Stimulated activated CD4-positive, alpha-beta T cell treated with anti-CD3 and anti-CD28 coated beads, TNF-alpha, amount 100 ng/mL, for 48 hours (primary cell): ENCODE data around the gene BNIP3.
A peak's percentile ranks its signal among the peaks of the same experiment; 100 is the strongest.
"Not testable (repeated sequence)": the region's sequence is repeated elsewhere in the genome, so short reads cannot be mapped to it uniquely, and the experiment has no call there.

Source experiments
- DNase-seq, 3 donors: peaks; one replicate each; pipeline ENCODE4 v3.0.0-alpha.2; 2020; ENCODE audit warnings: low read depth in 3 of 3

The BNIP3 gene

DNA sequence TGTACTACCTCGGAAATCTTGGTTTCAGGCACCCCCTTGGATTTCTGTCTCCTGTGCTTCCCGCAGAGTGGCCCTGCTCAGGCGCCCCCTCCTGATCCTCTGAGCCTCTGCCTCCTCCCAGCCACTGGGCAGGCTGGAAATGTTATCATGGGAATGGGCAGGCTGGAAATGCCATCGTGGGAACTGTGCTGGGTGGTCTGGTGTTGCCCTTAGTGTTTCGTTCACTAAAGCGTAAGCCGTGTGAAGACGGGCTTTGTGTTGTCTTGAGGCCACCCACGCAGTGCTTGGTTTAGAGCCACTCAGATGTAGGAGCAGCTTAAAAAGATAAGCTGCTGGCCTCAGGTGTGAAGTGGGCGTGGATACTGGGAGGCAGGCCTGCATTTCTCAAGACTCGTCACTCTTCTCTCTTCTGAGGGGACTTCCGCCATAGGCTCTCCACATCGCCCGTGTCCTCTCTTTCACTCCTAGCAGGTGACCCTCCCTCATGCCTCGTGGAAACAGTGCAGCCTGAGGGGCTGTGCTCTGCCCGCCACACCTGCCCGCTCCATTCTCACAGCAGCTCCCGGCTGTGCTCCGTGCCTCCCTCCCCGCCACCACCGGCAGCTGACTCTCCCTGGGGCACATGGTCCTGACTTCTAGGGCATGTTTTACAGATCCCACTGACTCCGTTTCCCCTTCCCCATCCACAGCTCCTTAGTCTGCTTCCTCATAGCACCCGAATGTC lies 52.4 kb downstream of the BNIP3 start:
- no peak for DNase-seq

DNA sequence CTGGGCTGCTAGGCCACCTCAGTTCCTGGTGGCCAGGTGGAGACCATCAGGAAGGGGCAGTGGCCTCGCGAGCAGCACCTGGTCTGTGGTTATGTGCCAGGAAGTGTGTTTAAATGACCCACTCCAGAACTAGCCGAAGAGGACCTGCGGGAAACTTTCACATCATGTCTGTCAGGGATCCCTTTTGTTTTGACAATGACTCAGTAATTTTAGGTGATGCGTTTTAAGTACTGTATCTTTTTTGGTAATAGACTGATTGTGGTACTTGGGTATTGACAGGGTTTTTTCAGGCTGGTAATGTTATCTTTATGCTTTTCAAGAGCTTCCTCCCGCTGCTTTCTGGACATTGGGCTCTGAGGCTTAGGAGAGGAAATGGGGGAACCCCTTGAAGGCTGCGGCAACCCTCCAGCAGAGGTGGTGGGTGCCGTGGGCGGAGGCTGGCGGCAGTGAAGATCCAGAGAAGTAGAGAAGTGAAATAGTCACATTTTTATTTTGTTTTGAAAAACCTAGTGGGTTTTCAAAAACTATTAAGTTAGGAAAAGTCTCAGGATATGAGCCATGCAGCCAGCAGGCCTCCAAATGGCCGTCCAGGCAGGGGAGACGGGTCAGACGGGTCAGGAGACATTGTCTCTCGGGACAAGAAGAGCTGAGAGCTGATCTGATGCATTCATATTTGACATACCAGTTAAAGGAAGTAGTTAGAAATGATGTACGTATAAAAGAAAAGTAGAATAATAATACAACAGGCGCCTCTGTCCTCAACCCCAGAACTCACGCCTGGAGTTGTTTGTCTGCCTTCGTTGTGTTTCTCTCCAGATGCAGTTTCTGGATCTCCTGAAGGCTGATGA lies 53.3 kb downstream of the BNIP3 start:
- DNase-seq: peak; percentile 29 to 41 (median 31)

DNA sequence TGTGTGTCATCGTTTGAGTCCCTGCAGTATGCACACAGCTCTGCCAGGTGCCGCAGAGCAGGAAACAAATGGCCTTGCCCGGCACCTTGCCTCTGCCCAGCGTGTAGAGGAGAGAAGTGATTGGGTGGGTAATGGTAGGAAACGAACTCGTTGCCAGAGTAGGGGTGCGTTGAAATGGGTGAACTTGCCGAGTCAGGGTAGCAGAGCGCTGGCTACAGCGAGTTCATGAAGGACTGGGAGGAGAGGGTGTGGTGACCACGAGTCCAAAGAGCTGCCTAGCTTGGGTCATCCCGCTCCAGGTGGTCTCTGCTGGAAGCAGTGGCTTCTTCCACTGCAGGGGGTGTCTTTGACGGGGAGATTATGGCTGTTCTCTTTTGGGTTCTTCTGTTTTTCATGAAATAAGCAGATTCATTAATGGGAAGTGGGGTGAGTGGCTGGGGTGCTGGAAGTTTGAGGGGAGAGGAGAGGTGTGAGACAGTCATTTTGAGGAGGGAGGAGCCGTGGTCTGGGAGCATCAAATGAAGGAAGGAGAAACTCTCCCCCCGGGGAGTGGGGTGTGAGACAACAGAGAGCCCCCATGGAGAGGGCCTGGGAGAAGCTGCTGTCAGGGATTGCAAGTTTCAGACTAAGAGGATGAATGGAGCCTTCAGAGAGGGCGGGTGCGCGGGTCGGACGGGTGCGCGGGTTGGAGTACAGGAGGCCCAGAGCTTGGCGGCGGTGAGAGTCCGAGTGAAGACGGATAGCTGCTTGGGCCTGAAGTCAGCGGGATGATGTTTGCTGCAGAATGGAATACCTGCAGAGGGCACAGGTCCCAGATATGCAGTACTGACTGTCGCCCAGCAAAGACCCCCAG lies 54.8 kb downstream of the BNIP3 start:
- DNase-seq: no peak

GRCh38 chr10:131926253-131926652 lies 55.5 kb downstream of the BNIP3 start:
- DNase-seq: no peak

GRCh38 chr10:131925716-131926115 lies 56.0 kb downstream of the BNIP3 start:
- no peak for DNase-seq

DNA sequence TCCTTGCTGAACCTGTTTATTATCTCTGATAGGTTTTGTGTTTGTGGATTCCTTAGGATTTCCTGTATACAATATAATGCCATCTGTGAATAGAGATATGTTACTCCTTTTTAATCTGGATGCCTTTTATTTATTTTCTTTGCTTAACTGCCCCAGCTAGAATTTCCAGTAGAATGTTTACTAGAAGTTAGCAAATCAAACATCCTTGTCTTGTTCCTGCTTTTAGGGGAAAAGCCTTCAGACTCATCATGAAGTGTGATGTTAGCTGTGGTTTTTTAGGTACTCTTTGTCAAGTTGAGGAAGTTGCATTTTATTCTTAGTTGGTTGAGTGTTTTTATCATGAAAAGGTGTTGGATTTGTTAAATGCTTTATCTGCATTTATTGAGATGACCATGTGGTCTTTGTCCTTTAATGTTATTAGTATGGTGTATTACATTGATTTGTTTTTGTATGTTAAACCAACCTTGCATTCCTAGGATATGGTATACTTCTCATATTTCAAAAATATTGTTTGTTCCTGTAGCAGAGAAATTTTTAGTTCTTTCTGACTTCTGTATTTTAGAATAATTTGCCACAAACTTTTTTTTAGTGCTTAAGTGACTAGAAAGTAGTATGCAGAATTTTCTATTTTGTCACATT lies 56.6 kb downstream of the BNIP3 start:
- DNase-seq: no peak

- DNase-seq: no peak
These were observed 58.5 kb downstream of the BNIP3 start for GRCh38 chr10:131923038-131923756.

DNA sequence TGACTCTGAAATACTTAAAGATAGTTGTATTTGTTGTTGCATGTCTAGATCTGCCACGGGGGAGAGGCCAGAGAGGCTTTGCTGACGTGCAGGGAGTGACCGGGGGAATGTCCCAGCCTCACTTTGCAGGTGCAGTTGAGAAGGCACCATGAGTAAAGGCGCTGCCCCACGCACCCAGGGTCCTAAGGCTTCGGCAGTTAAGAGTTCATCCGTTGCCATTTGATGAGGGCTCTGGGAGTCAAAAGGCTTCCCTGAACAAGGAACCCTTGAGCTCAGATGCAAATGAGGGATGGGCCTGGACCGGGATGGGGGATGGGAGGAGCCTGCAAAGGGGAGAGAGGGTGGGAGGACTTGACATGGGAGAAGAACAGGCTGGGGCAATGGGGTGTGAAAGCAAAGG lies 60.5 kb downstream of the BNIP3 start:
- DNase-seq: no peak

DNA sequence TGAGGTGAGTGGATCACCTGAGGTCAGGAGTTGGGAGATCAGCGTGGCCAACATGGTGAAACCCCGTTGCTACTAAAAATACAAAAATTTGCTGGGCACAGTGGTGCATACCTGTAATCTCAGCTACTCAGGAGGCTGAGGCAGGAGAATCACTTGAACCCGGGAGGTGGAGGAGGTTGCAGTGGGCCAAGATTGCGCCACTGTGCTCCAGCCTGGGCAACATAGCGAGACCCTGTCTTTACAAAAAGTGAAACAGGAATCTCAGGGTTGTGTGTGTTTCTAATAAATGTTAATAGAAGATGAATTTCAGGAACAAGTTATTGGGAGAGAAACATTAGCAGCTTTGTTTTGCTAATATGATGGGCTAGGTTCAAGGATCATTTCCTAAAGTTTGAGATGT lies 61.0 kb downstream of the BNIP3 start:
- DNase-seq: no peak

DNA sequence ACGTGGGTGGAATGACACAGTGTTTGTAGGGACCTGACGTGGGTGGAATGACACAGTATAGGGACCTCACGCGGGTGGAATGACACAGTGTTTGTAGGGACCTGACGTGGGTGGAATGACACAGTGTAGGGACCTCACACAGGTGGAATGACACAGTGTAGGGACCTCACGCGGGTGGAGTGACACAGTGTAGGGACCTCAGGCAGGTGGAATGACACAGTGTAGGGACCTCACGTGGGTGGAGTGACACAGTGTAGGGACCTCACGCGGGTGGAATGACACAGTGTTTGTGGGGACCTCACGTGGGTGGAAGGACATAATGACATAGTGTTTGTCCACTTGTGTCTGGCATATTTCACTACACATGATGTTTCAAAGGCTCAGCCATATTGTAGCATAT lies 61.6 kb downstream of the BNIP3 start:
- peak in 1 of 3 donors; percentile 41 for DNase-seq

- not testable (repeated sequence) for DNase-seq
These were observed 62.3 kb downstream of the BNIP3 start for GRCh38 chr10:131919461-131919860.
